Neural crest cell (in vitro differentiated cells): Measurements from ENCODE around the gene XRRA1. TPM values are rescaled to one million over a fixed set of nuclear protein-coding genes. Genes with fewer than 3 reads are reported as not detected.

Source experiments
- DNase-seq: peaks from one replicate; pipeline ENCODE4 v3.0.0; 2021; ENCODE audit warnings: low read depth, mixed read lengths, low spot score
- H3K27ac Mint-ChIP-seq: one replicate; pipeline ENCODE4 v1.8.0; 2021; ENCODE audit warnings: mild to moderate bottlenecking, mixed read lengths; ENCODE audit not compliant: unreplicated experiment
- H3K27me3 Mint-ChIP-seq: 2 replicates; pipeline ENCODE4 v1.8.0; 2021; ENCODE audit warnings: low read depth, mild to moderate bottlenecking, mixed read lengths
- H3K36me3 Mint-ChIP-seq: 2 replicates; pipeline ENCODE4 v1.8.0; 2021; ENCODE audit warnings: low read depth, mild to moderate bottlenecking, mixed read lengths
- H3K4me1 Mint-ChIP-seq: 2 replicates; pipeline ENCODE4 v1.8.0; 2021; ENCODE audit warnings: mixed read lengths
- H3K4me3 Mint-ChIP-seq: one replicate; pipeline ENCODE4 v1.8.0; 2021; ENCODE audit warnings: mild to moderate bottlenecking, mixed read lengths
- H3K9me3 Mint-ChIP-seq: 2 replicates; pipeline ENCODE4 v1.8.0; 2021; ENCODE audit warnings: mixed read lengths
- CTCF ChIP-seq: fragments of 200-600 bp; sonication (generic); conservative IDR thresholded peaks from 2 replicates; pipeline ENCODE4 v1.5.0; 2021; ENCODE audit warnings: antibody characterized with exemption, mild to moderate bottlenecking
- total RNA-seq: library from RNA; stranded (reverse); gene quantifications from 2 replicates; pipeline ENCODE4 v1.2.1, GENCODE V29; 2021

XRRA1 gene
- total RNA-seq, 1 donor from 2014 or later, result 8.3 TPM

- Mint-ChIP-seq H3K9me3 (peaks cover 8% of the 10 kb centered on the region), H3K36me3 (peaks cover 51% of the 10 kb centered on the region), H3K27me3 (no peaks in the 10 kb centered on the region), H3K4me3 (no peak overlapping the region), H3K27ac (no peak overlapping the region), H3K4me1 (no peaks in the 10 kb centered on the region)
- no peak for TF ChIP-seq CTCF
- no peak for DNase-seq
Observed at GRCh38 chr11:74819400-74819799, 129.5 kb downstream of the XRRA1 start.

GRCh38 chr11:74818283-74818946 is 130.5 kb downstream of the XRRA1 start:
- Mint-ChIP-seq H3K27me3 (no peaks in the 10 kb centered on the region), H3K27ac (no peak overlapping the region), H3K9me3 (no peaks in the 10 kb centered on the region), H3K4me1 (no peaks in the 10 kb centered on the region), H3K4me3 (no peak overlapping the region), H3K36me3 (peaks cover 41% of the 10 kb centered on the region)
- no peak for DNase-seq
- no peak for TF ChIP-seq CTCF

GRCh38 chr11:74816664-74817063 is 132.2 kb downstream of the XRRA1 start:
- no peak for TF ChIP-seq CTCF
- no peaks in the 10 kb centered on the region for H3K4me1 Mint-ChIP-seq
- no peaks in the 10 kb centered on the region for H3K27me3 Mint-ChIP-seq
- no peak overlapping the region for H3K4me3 Mint-ChIP-seq
- H3K36me3 Mint-ChIP-seq, result peaks cover 35% of the 10 kb centered on the region
- no peaks in the 10 kb centered on the region for H3K9me3 Mint-ChIP-seq
- H3K27ac Mint-ChIP-seq, result no peak overlapping the region
- DNase-seq, result no peak

- no peak for TF ChIP-seq CTCF
Observed at GRCh38 chr11:74815966-74816365, 132.9 kb downstream of the XRRA1 start.

GRCh38 chr11:74809801-74810200 is 139.1 kb downstream of the XRRA1 start:
- H3K4me1 Mint-ChIP-seq, result no peaks in the 10 kb centered on the region
- H3K36me3 Mint-ChIP-seq, result peaks cover 4% of the 10 kb centered on the region
- no peaks in the 10 kb centered on the region for H3K27me3 Mint-ChIP-seq
- H3K27ac Mint-ChIP-seq, result no peak overlapping the region
- no peak for TF ChIP-seq CTCF
- no peak overlapping the region for H3K4me3 Mint-ChIP-seq
- DNase-seq, result no peak
- no peaks in the 10 kb centered on the region for H3K9me3 Mint-ChIP-seq

More at GRCh38 chr11:74815966-74816365, 132.9 kb downstream of the XRRA1 start:
- H3K27ac Mint-ChIP-seq, result no peak overlapping the region
- no peak for DNase-seq
- H3K4me3 Mint-ChIP-seq, result no peak overlapping the region
- no peaks in the 10 kb centered on the region for H3K4me1 Mint-ChIP-seq
- no peaks in the 10 kb centered on the region for H3K27me3 Mint-ChIP-seq
- H3K9me3 Mint-ChIP-seq, result no peaks in the 10 kb centered on the region
- H3K36me3 Mint-ChIP-seq, result peaks cover 33% of the 10 kb centered on the region
